Lower lobe of right lung (tissue), 2 donors: Measurements from ENCODE around the gene MCM10. TPM values are rescaled to one million over a fixed set of nuclear protein-coding genes. Genes with fewer than 3 reads are reported as not detected.
A peak's percentile ranks its signal among the peaks of the same experiment; 100 is the strongest.

ENCODE experiments used
- ATAC-seq, 2 donors: fragments of 200-7000 bp; cut with Tn5 transposase; one replicate each; pipeline ENCODE4 v1.9.1; 2020 to 2022; ENCODE audit warnings: mild to moderate bottlenecking in 2 of 2, moderate library complexity in 2 of 2
- DNase-seq: peaks from one replicate; pipeline ENCODE4 v3.0.0-alpha.2; 2020
- H3K27ac ChIP-seq: fragments of 200-600 bp; one replicate; pipeline ENCODE4 v1.8.0; 2022
- H3K27me3 ChIP-seq: fragments of 200-600 bp; one replicate; pipeline ENCODE4 v1.8.0; 2022; ENCODE audit warnings: low read depth
- H3K36me3 ChIP-seq: fragments of 200-600 bp; one replicate; pipeline ENCODE4 v1.8.0; 2022; ENCODE audit warnings: mild to moderate bottlenecking
- H3K4me1 ChIP-seq: fragments of 200-600 bp; one replicate; pipeline ENCODE4 v1.8.0; 2022
- H3K4me3 ChIP-seq: fragments of 200-600 bp; one replicate; pipeline ENCODE4 v1.8.0; 2022; ENCODE audit warnings: mild to moderate bottlenecking
- H3K9me3 ChIP-seq: fragments of 200-600 bp; one replicate; pipeline ENCODE4 v1.8.0; 2022
- CTCF ChIP-seq: fragments of 200-600 bp; IDR thresholded peaks from one replicate; pipeline ENCODE4 v1.8.0; 2022; ENCODE audit warnings: antibody characterized with exemption, mild to moderate bottlenecking
- intact Hi-C: fragments of 100-400 bp; cut with DNase I; formaldehyde crosslinking; loops from one replicate; pipeline ENCODE4 v1.11.0; 2022
- total RNA-seq: library from RNA; stranded (reverse); fragmentation: NEBNext Ultra II Directional; extraction: Animal tissue kit (Norgen Biotek cat#: 25700); gene quantifications from one replicate; pipeline ENCODE4 v1.2.1, GENCODE V29; 2021
- donor health status: DM: no; HTN: yes; CAD: no; lungs with severe emphysema.

The MCM10 gene
- total RNA-seq, 1 donor from 2014 or later, result 0.38 TPM

DNA sequence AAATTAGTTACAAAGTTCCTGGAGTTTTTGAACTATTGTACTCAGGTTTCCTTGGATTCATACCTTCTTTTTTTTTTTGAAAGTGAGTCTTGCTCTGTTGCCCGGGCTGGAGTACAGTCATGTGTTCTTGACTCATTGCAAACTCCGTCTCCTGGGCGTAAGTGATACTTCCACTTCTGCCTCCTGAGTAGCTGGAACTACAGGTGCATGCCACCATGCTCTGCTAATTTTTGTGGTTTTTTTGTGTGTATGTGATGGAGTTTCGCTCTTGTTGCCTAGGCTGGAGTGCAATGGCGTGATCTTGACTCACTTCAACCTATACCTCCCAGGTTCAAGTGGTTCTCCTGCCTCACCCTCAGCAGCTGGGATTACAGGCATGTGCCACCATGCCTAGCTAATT, 22.3 kb downstream of the MCM10 start:
- intact Hi-C loops, result no loop called here
- H3K9me3 ChIP-seq, result no peaks in the 10 kb centered on the region
- H3K4me1 ChIP-seq, result no peaks in the 10 kb centered on the region
- no peak for TF ChIP-seq CTCF
- no peak for DNase-seq
- no peaks in the 10 kb centered on the region for H3K36me3 ChIP-seq
- H3K27me3 ChIP-seq, result no peaks in the 10 kb centered on the region
- no peak overlapping the region for H3K27ac ChIP-seq
- H3K4me3 ChIP-seq, result no peak overlapping the region
- no peak for ATAC-seq

- intact Hi-C loops, result no loop called here
- no peak overlapping the region for H3K4me3 ChIP-seq
- ATAC-seq (no peak), DNase-seq (no peak)
- no peaks in the 10 kb centered on the region for H3K4me1 ChIP-seq
- TF ChIP-seq CTCF, result no peak
- no peaks in the 10 kb centered on the region for H3K36me3 ChIP-seq
- no peak overlapping the region for H3K27ac ChIP-seq
- H3K9me3 ChIP-seq, result no peaks in the 10 kb centered on the region
- H3K27me3 ChIP-seq, result no peaks in the 10 kb centered on the region
Measured at GRCh38 chr10:13184276-13184675, 22.9 kb downstream of the MCM10 start.

GRCh38 chr10:13184730-13185514, 23.6 kb downstream of the MCM10 start:
- DNase-seq (no peak), ATAC-seq (peak; percentile 83 to 93)
- H3K9me3 ChIP-seq, result no peaks in the 10 kb centered on the region
- H3K4me1 ChIP-seq, result no peaks in the 10 kb centered on the region
- H3K36me3 ChIP-seq, result no peaks in the 10 kb centered on the region
- no peak overlapping the region for H3K4me3 ChIP-seq
- H3K27me3 ChIP-seq, result no peaks in the 10 kb centered on the region
- no peak overlapping the region for H3K27ac ChIP-seq
- intact Hi-C loops, result no loop called here
- no peak for TF ChIP-seq CTCF

- ATAC-seq, result no peak
- no peak for TF ChIP-seq CTCF
- intact Hi-C loops, result no loop called here
- H3K9me3 ChIP-seq, result no peaks in the 10 kb centered on the region
- no peak overlapping the region for H3K27ac ChIP-seq
- H3K4me3 ChIP-seq, result no peak overlapping the region
- no peak for DNase-seq
- no peaks in the 10 kb centered on the region for H3K4me1 ChIP-seq
- H3K36me3 ChIP-seq, result no peaks in the 10 kb centered on the region
- no peaks in the 10 kb centered on the region for H3K27me3 ChIP-seq
Measured at GRCh38 chr10:13187135-13187534, 25.8 kb downstream of the MCM10 start.

DNA sequence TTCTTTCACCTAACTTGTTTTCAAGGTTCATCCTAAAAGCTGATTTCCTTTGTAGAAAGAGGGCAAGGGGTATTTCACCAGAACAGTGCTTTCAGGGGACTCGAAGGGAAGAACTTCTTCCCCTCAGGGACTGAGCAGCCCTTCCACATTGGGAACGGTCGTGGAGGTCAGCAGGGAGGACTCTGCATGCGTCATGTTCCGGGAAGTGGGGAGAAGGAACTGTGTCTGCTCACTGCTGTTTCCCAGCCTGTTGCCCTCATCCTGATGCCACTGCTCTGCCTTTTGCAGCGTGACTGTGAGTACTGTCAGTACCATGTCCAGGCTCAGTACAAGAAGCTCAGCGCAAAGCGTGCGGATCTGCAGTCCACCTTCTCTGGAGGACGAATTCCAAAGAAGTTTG, 27.2 kb downstream of the MCM10 start:
- intact Hi-C loops, result no loop called here
- no peaks in the 10 kb centered on the region for H3K9me3 ChIP-seq
- no peaks in the 10 kb centered on the region for H3K4me1 ChIP-seq
- H3K36me3 ChIP-seq, result no peaks in the 10 kb centered on the region
- no peak for TF ChIP-seq CTCF
- ATAC-seq (no peak), DNase-seq (no peak)
- no peak overlapping the region for H3K4me3 ChIP-seq
- no peak overlapping the region for H3K27ac ChIP-seq
- H3K27me3 ChIP-seq, result no peaks in the 10 kb centered on the region
